Transverse colon (tissue), 4 donors: Measurements from ENCODE around the gene LGR6. TPM values are rescaled to one million over a fixed set of nuclear protein-coding genes. Genes with fewer than 3 reads are reported as not detected.
A peak's percentile ranks its signal among the peaks of the same experiment; 100 is the strongest.

Experiments
- DNase-seq: peaks from one replicate; pipeline ENCODE4 v3.0.0-alpha.2; 2019
- H3K27ac ChIP-seq, 4 donors: fragments of 200-600 bp; sonication (generic); 2 replicates each; pipeline ENCODE4 v1.5.1; 2016 to 2018; ENCODE audit warnings: inconsistent platforms in 4 of 4
- H3K27me3 ChIP-seq: fragments of 200-600 bp; sonication (generic); 2 replicates; pipeline ENCODE4 v1.5.1; 2017; ENCODE audit warnings: inconsistent platforms
- H3K36me3 ChIP-seq, 4 donors: fragments of 200-600 bp; sonication (generic); 2 replicates each; pipeline ENCODE4 v1.5.1; 2017 to 2019; ENCODE audit warnings: inconsistent platforms in 4 of 4
- H3K4me1 ChIP-seq, 4 donors: fragments of 200-600 bp; sonication (generic); 2 replicates each; pipeline ENCODE4 v1.5.1; 2017 to 2020; ENCODE audit warnings: inconsistent platforms in 4 of 4
- H3K4me3 ChIP-seq, 4 donors: fragments of 200-600 bp; sonication (generic); 1 replicate in 1 of 4; 2 replicates in 3 of 4; pipeline versions ENCODE4 v1.5.1 to v1.6.1; 2017 to 2019; ENCODE audit warnings: inconsistent platforms in 4 of 4
- H3K9me3 ChIP-seq, 2 donors: fragments of 200-600 bp; sonication (generic); 2 replicates each; pipeline ENCODE4 v1.5.1; 2017 to 2019; ENCODE audit warnings: inconsistent platforms in 2 of 2
- CTCF ChIP-seq, 5 experiments: fragments of 200-600 bp in 3 of 5; fragments of 450-650 bp in 2 of 5; sonication (generic) in 3 of 5; IDR thresholded peaks; 1 replicate in 2 of 5; 2 replicates in 3 of 5; pipeline ENCODE4 v1.5.1; 2016 to 2017; ENCODE audit warnings: antibody characterized with exemption in 5 of 5, inconsistent platforms in 3 of 5, mild to moderate bottlenecking in 2 of 5, moderate library complexity in 1 of 5
- EP300 ChIP-seq: sonication (generic); formaldehyde crosslinking; IDR thresholded peaks from one replicate; pipeline ENCODE4 v1.6.1; 2017; ENCODE audit warnings: antibody characterized with exemption, low read depth
- POLR2A ChIP-seq: fragments of 450-650 bp; IDR thresholded peaks from one replicate; pipeline ENCODE4 v1.6.1; 2016; ENCODE audit warnings: antibody characterized with exemption, mild to moderate bottlenecking, moderate library complexity
- POLR2AphosphoS5 ChIP-seq, 3 donors: sonication (generic); formaldehyde crosslinking; IDR thresholded peaks; one replicate each; pipeline ENCODE4 v1.6.1; 2016; ENCODE audit warnings: antibody characterized with exemption in 3 of 3
- WGBS, 2 donors: methylation state at CpG; one replicate each; pipeline ENCODE4 v1.1.5; 2018; ENCODE audit warnings: low coverage in 1 of 2; 5-methylcytosine and 5-hydroxymethylcytosine counted together
- in situ Hi-C, 4 donors: fragments of 200-750 bp; cut with MboI; loops; one replicate each; pipeline versions ENCODE4 v1.15.0 to v1.15.1; 2017; ENCODE audit warnings: low sequenced_read_pairs in 3 of 4, low pct_ligation_motif_present in 1 of 4, low pct_unique_long_range_greater_than_20kb in 1 of 4
- intact Hi-C: fragments of 100-400 bp; cut with DNase I; formaldehyde crosslinking; loops from one replicate; pipeline ENCODE4 v1.15.1; 2023; ENCODE audit warnings: low total_unique reads
- total RNA-seq, 4 donors: library from RNA; depleted of rRNA; stranded (reverse); fragments of >200 nt; gene quantifications; one replicate each; pipeline ENCODE4 v1.1.0, GENCODE V29; 2016

The LGR6 gene
- total RNA-seq, 4 donors from 2014 or later, result 0.41 to 1.6 TPM; not detected in 2

GRCh38 chr1:202210969-202211368, 17.4 kb downstream of the LGR6 start:
- Histone ChIP-seq H3K9me3 (no peaks in the 10 kb centered on the region), H3K4me1 (peaks cover 0 to 11% (median 0%) of the 10 kb centered on the region in 4 donors), H3K27me3 (peaks cover 40% of the 10 kb centered on the region), H3K36me3 (no peaks in the 10 kb centered on the region), H3K27ac (no peak overlapping the region), H3K4me3 (no peak overlapping the region)
- TF ChIP-seq EP300 (no peak), POLR2AphosphoS5 (IDR thresholded peaks at IDR 0.05) (no peak), CTCF (IDR thresholded peaks at IDR 0.05) (no peak), POLR2A (no peak)
- 100% methylated on average over 1 of the region's 1 CpG for WGBS, 2 donors
- intact Hi-C loops, result no loop called here
- no peak for DNase-seq
- in situ Hi-C loops, result no loop called here

GRCh38 chr1:202212787-202213186, 19.2 kb downstream of the LGR6 start:
- no peak for DNase-seq
- H3K27me3 ChIP-seq, result peaks cover 46% of the 10 kb centered on the region
- intact Hi-C loops (no loop called here), in situ Hi-C loops (no loop called here)
- peaks cover 0 to 11% (median 0%) of the 10 kb centered on the region in 4 donors for H3K4me1 ChIP-seq
- no peak overlapping the region for H3K27ac ChIP-seq
- no peaks in the 10 kb centered on the region for H3K36me3 ChIP-seq
- no peak for TF ChIP-seq EP300
- no peak for TF ChIP-seq CTCF (IDR thresholded peaks at IDR 0.05)
- no peak for TF ChIP-seq POLR2AphosphoS5 (IDR thresholded peaks at IDR 0.05)
- TF ChIP-seq POLR2A, result no peak
- WGBS, 2 donors, result 43% methylated on average over 1 of the region's 1 CpG; no CpG with 5 or more reads in 1 of the 2 donors
- H3K4me3 ChIP-seq, result no peak overlapping the region
- no peaks in the 10 kb centered on the region for H3K9me3 ChIP-seq

- Histone ChIP-seq H3K9me3 (no peaks in the 10 kb centered on the region), H3K27ac (no peak overlapping the region), H3K4me1 (peaks cover 0 to 11% (median 0%) of the 10 kb centered on the region in 4 donors), H3K27me3 (peaks cover 41% of the 10 kb centered on the region), H3K36me3 (no peaks in the 10 kb centered on the region), H3K4me3 (peak overlapping the region in 3 of 4 donors; percentile 24 to 48 (median 39))
- in situ Hi-C loops (no loop called here), intact Hi-C loops (no loop called here)
- WGBS, 2 donors, result 15 to 22% methylated on average over 4 to 8 of the region's 8 CpGs
- DNase-seq, result no peak
- peak in 1 of 5 experiments; percentile 12 for TF ChIP-seq CTCF (IDR thresholded peaks at IDR 0.05)
- TF ChIP-seq POLR2A, result no peak
- no peak for TF ChIP-seq POLR2AphosphoS5 (IDR thresholded peaks at IDR 0.05)
Measured at GRCh38 chr1:202213361-202214088, 19.9 kb downstream of the LGR6 start.

- in situ Hi-C loops (no loop called here), intact Hi-C loops (no loop called here)
- Histone ChIP-seq H3K4me1 (peaks cover 0 to 11% (median 0%) of the 10 kb centered on the region in 4 donors), H3K9me3 (no peaks in the 10 kb centered on the region), H3K27me3 (peaks cover 40% of the 10 kb centered on the region), H3K4me3 (peak overlapping the region in 3 of 4 donors; percentile 24 to 48 (median 39)), H3K36me3 (no peaks in the 10 kb centered on the region), H3K27ac (no peak overlapping the region)
- peak; percentile 38 for DNase-seq
- 6 to 60% methylated on average over 2 to 54 of the region's 56 CpGs for WGBS, 2 donors
- TF ChIP-seq EP300 (no peak), CTCF (IDR thresholded peaks at IDR 0.05) (no peak), POLR2A (no peak), POLR2AphosphoS5 (IDR thresholded peaks at IDR 0.05) (no peak)
Measured at GRCh38 chr1:202214089-202214843, 20.7 kb downstream of the LGR6 start.
